ENCODE data around the gene SELPLG. TPM values are rescaled to one million over a fixed set of nuclear protein-coding genes. Genes with fewer than 3 reads are reported as not detected.

Gene SELPLG
- total and polyA plus RNA-seq, 2 donors (not counting 1 experiment from before 2014, with no cell fraction given): 6.1 to 8.0 TPM

DNA sequence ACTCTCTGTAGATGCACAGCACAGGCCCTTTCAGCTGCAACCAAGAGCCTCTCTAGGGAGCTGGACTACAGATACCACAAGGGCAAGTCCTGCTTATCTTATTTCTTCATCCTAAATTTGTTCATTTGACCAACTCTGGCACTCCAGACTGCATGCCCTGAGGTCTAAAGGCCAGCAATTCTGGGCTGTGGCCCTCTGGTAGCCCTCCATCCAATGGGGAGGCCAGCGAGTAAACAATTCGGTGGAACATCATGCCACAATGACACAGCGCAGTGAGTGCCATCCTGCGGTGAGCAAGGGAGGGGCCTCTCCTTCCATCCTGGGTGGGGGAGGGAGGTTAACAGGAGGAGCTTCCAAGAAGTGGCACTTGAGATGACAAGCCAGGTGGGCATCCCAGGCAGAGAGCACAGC, 652 bp upstream of the SELPLG start:
- Histone ChIP-seq H3K27me3 (replicated peaks in 1 of 4; ENCODE audit: control extremely low read depth in 1 of 4, control insufficient read depth in 3 of 4, insufficient read depth in 4 of 4, low read length in 3 of 4) (no peaks in the 10 kb centered on the region), H2AFZ (ENCODE audit: insufficient read depth, low read depth, low read length, poor library complexity, severe bottlenecking) (no peak overlapping the region), H3K4me1 (ENCODE audit: control insufficient read depth in 2 of 2, insufficient read depth in 2 of 2, low read length in 2 of 2) (peaks cover 78 to 88% of the 10 kb centered on the region in 2 donors), H3K4me3 (ENCODE audit: control extremely low read depth in 1 of 5, extremely low read depth in 1 of 5, insufficient read depth in 1 of 5, low read depth in 2 of 5, low read length in 4 of 5) (peak overlapping the region; percentile 24 to 87 (median 66)), H3K79me2 (ENCODE audit: control insufficient read depth, insufficient read depth, low read length) (peaks cover 40% of the 10 kb centered on the region), H3K9ac (ENCODE audit: low read length) (peak overlapping the region; percentile 81), H3K27ac (ENCODE audit: low read length in 2 of 2) (peak overlapping the region; percentile 92 to 95), H3K36me3 (replicated peaks in 1 of 2; ENCODE audit: control extremely low read depth in 1 of 2, control insufficient read depth in 1 of 2, extremely low read depth in 1 of 2, insufficient read depth in 2 of 2, low read length in 1 of 2) (peaks cover 0 to 8% of the 10 kb centered on the region in 2 experiments), H3K9me3 (ENCODE audit: control extremely low read depth in 1 of 3, control insufficient read depth in 2 of 3, insufficient read depth in 1 of 3, low read length in 2 of 3) (peaks cover 0 to 8% (median 4%) of the 10 kb centered on the region in 3 donors), H3K4me2 (replicated peaks; ENCODE audit: low read depth, low read length, poor library complexity, severe bottlenecking) (peak overlapping the region; percentile 84), H4K20me1 (ENCODE audit: control insufficient read depth, insufficient read depth, low read length, poor library complexity, severe bottlenecking) (peaks cover 10% of the 10 kb centered on the region)
- TF ChIP-seq, protein P1, sequence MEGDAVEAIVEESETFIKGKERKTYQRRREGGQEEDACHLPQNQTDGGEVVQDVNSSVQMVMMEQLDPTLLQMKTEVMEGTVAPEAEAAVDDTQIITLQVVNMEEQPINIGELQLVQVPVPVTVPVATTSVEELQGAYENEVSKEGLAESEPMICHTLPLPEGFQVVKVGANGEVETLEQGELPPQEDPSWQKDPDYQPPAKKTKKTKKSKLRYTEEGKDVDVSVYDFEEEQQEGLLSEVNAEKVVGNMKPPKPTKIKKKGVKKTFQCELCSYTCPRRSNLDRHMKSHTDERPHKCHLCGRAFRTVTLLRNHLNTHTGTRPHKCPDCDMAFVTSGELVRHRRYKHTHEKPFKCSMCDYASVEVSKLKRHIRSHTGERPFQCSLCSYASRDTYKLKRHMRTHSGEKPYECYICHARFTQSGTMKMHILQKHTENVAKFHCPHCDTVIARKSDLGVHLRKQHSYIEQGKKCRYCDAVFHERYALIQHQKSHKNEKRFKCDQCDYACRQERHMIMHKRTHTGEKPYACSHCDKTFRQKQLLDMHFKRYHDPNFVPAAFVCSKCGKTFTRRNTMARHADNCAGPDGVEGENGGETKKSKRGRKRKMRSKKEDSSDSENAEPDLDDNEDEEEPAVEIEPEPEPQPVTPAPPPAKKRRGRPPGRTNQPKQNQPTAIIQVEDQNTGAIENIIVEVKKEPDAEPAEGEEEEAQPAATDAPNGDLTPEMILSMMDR (IDR thresholded peaks at IDR 0.05): no peak
- no peak for TF ChIP-seq EZH2 (IDR thresholded peaks at IDR 0.05; ENCODE audit: borderline replicate concordance, insufficient read depth, low read depth, low read length, poor library complexity, severe bottlenecking)
- DNase-seq (peak; percentile 59), ATAC-seq (ENCODE audit: low read depth) (no peak)
- intact Hi-C loops (cut with micrococcal nuclease): loop anchor here (10.0 kb wide), 2 partner anchors 460 to 520 kb away; partner anchors contain the start of genes ALKBH2 and UNG
- 0% methylated on average over 4 of the region's 4 CpGs for WGBS (ENCODE audit: insufficient coverage)
- POLR2A ChIA-PET: interaction anchor here (0.7 to 14.8 kb wide), 14 partner anchors 8 to 1142 kb away, joined by 3 to 133 read pairs (median 5); partner anchors contain the start of genes ISCU and SART3
- H3K4me1 Mint-ChIP-seq: peaks cover 89% of the 10 kb centered on the region
- peak overlapping the region; percentile 100 for H3K27ac Mint-ChIP-seq
- H3K9me3 Mint-ChIP-seq (ENCODE audit: insufficient read depth): no peaks in the 10 kb centered on the region
- CTCF ChIA-PET: interaction anchor here (1.3 to 17.3 kb wide), 7 partner anchors 14 to 169 kb away, joined by 3 to 431 read pairs (median 63); partner anchors contain the start of genes ISCU and SART3
- H3K27me3 Mint-ChIP-seq: no peaks in the 10 kb centered on the region
- peak overlapping the region; percentile 99 for H3K4me3 Mint-ChIP-seq

DNA sequence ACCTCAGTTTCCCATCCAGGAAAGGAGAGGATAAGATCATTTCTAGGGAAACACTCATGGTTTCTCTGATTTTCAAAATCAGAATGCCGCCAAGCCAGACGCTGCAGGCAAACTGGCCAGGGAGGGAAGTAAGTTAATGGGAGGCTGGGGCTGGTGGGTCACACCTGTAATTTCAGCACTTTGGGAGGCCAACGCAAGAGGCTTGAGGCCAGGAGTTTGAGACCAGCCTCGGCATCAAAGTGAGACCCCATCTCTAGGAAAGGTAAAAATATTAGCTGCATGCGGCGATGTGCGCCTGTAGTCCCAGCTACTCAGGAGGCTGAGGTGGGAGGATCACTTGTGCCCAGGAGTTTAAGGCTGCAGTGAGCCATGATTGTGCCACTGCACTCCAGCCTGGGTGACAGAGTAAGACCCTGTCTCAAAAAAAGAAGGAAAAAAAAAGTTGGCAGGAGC, 587 bp downstream of the SELPLG start:
- Histone ChIP-seq H2AFZ (ENCODE audit: insufficient read depth, low read depth, low read length, poor library complexity, severe bottlenecking) (no peak overlapping the region), H3K27me3 (replicated peaks in 1 of 4; ENCODE audit: control extremely low read depth in 1 of 4, control insufficient read depth in 3 of 4, insufficient read depth in 4 of 4, low read length in 3 of 4) (no peaks in the 10 kb centered on the region), H3K27ac (ENCODE audit: low read length in 2 of 2) (peak overlapping the region; percentile 92 to 95), H3K4me2 (replicated peaks; ENCODE audit: low read depth, low read length, poor library complexity, severe bottlenecking) (peak overlapping the region; percentile 84), H3K79me2 (ENCODE audit: control insufficient read depth, insufficient read depth, low read length) (peaks cover 36% of the 10 kb centered on the region), H4K20me1 (ENCODE audit: control insufficient read depth, insufficient read depth, low read length, poor library complexity, severe bottlenecking) (peaks cover 2% of the 10 kb centered on the region), H3K36me3 (replicated peaks in 1 of 2; ENCODE audit: control extremely low read depth in 1 of 2, control insufficient read depth in 1 of 2, extremely low read depth in 1 of 2, insufficient read depth in 2 of 2, low read length in 1 of 2) (no peaks in the 10 kb centered on the region), H3K4me3 (ENCODE audit: control extremely low read depth in 1 of 5, extremely low read depth in 1 of 5, insufficient read depth in 1 of 5, low read depth in 2 of 5, low read length in 4 of 5) (peak overlapping the region; percentile 18 to 82 (median 30)), H3K4me1 (ENCODE audit: control insufficient read depth in 2 of 2, insufficient read depth in 2 of 2, low read length in 2 of 2) (peaks cover 78 to 88% of the 10 kb centered on the region in 2 donors), H3K9ac (ENCODE audit: low read length) (peak overlapping the region; percentile 44), H3K9me3 (ENCODE audit: control extremely low read depth in 1 of 3, control insufficient read depth in 2 of 3, insufficient read depth in 1 of 3, low read length in 2 of 3) (peaks cover 0 to 8% (median 4%) of the 10 kb centered on the region in 3 donors)
- 89% methylated on average over 7 of the region's 7 CpGs for WGBS (ENCODE audit: insufficient coverage)
- TF ChIP-seq EZH2 (IDR thresholded peaks at IDR 0.05; ENCODE audit: borderline replicate concordance, insufficient read depth, low read depth, low read length, poor library complexity, severe bottlenecking): no peak
- TF ChIP-seq, protein P1 (IDR thresholded peaks at IDR 0.05): no peak
- Mint-ChIP-seq H3K27me3 (no peaks in the 10 kb centered on the region), H3K27ac (peak overlapping the region; percentile 100), H3K4me3 (peak overlapping the region; percentile 99), H3K4me1 (peaks cover 89% of the 10 kb centered on the region), H3K9me3 (ENCODE audit: insufficient read depth) (no peaks in the 10 kb centered on the region)
- intact Hi-C loops (cut with micrococcal nuclease): loop anchor here (1.0 to 10.0 kb wide), 5 partner anchors 16 to 518 kb away; partner anchors contain the start of genes ALKBH2, CORO1C, FICD and UNG
- ChIA-PET CTCF (interaction anchor here (0.6 to 17.3 kb wide), 13 partner anchors 9 to 218 kb away, joined by 3 to 431 read pairs (median 5); partner anchors contain the start of genes ISCU and SART3), POLR2A (interaction anchor here (0.5 to 14.8 kb wide), 13 partner anchors 9 to 897 kb away, joined by 3 to 133 read pairs (median 5); partner anchors contain the start of genes ISCU and SART3)
- DNase-seq: no peak
- no peak for ATAC-seq (ENCODE audit: low read depth)
